Upper lobe of left lung (tissue), 4 donors: Measurements from ENCODE around the gene CD99L2.

Experiments used
- EP300 ChIP-seq, 4 donors: sonication (generic); formaldehyde crosslinking; IDR thresholded peaks; one replicate each; pipeline ENCODE4 v1.5.1; 2017; ENCODE audit warnings: antibody characterized with exemption in 4 of 4, control low read depth in 2 of 4
- POLR2AphosphoS5 ChIP-seq, 2 donors: sonication (generic); formaldehyde crosslinking; IDR thresholded peaks; one replicate each; pipeline ENCODE4 v1.5.1; 2017; ENCODE audit warnings: antibody characterized with exemption in 2 of 2
- TF ChIP-seq, protein P1 (sequence below), 6 experiments: fragments of 450-650 bp in 4 of 6; fragments of 200-600 bp in 2 of 6; sonication (generic) in 2 of 6; IDR thresholded peaks; one replicate each; pipeline ENCODE4 v1.5.1; 2016 to 2019; ENCODE audit warnings: antibody characterized with exemption in 6 of 6

DNA sequence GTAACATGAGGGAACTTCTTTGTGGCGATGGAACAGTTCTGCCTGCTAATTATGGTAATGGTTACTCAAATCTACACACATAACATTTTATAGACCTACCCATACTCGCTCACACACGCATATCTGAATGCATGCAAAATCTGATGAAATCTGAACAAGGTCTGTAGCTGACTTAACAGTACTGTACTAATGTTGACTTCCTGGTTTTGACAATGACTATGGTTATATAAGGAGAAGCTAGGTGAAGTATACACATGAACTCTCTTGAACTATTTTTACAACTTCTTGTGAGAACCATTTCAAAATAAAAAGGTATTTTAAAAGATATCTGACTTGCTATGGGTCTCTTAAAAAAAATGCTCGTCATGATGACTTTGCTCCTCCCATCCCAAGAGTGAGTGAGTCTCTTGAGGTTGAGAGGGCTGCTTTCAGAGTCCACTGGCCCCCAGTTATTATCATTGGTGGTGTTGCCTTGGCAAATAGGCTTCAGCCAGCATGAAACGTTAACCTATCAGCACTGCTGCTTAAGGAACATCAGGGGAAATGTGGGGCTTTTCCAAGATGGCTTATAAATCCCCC lies 105.4 kb downstream of the CD99L2 start:
- TF ChIP-seq EP300 (IDR thresholded peaks at IDR 0.05): no peak
- TF ChIP-seq, protein P1, sequence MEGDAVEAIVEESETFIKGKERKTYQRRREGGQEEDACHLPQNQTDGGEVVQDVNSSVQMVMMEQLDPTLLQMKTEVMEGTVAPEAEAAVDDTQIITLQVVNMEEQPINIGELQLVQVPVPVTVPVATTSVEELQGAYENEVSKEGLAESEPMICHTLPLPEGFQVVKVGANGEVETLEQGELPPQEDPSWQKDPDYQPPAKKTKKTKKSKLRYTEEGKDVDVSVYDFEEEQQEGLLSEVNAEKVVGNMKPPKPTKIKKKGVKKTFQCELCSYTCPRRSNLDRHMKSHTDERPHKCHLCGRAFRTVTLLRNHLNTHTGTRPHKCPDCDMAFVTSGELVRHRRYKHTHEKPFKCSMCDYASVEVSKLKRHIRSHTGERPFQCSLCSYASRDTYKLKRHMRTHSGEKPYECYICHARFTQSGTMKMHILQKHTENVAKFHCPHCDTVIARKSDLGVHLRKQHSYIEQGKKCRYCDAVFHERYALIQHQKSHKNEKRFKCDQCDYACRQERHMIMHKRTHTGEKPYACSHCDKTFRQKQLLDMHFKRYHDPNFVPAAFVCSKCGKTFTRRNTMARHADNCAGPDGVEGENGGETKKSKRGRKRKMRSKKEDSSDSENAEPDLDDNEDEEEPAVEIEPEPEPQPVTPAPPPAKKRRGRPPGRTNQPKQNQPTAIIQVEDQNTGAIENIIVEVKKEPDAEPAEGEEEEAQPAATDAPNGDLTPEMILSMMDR (IDR thresholded peaks at IDR 0.05): no peak
- no peak for TF ChIP-seq POLR2AphosphoS5 (IDR thresholded peaks at IDR 0.05)
